ENCODE results near the gene SURF2.

The SURF2 gene

DNA sequence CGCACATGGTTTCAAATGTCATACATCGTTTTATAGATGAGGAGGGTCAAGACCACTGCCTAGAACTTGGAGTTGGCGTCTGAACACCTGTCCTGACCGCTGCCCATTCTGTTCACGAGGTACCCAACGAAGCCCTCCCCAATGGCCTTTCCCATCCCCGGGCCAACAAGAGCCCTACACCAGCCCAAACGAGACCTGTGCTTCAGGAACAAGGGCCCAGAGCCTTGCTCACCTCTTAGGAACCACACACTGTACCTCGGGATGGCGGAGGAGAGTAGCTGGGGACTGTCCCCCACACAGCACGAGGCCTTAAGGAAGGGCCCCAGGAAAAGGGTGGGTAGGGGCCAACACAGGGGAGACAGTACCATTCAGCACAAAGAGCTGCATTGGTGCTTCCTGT lies 23.3 kb upstream of the SURF2 start:
- TF ChIP-seq, protein P1, sequence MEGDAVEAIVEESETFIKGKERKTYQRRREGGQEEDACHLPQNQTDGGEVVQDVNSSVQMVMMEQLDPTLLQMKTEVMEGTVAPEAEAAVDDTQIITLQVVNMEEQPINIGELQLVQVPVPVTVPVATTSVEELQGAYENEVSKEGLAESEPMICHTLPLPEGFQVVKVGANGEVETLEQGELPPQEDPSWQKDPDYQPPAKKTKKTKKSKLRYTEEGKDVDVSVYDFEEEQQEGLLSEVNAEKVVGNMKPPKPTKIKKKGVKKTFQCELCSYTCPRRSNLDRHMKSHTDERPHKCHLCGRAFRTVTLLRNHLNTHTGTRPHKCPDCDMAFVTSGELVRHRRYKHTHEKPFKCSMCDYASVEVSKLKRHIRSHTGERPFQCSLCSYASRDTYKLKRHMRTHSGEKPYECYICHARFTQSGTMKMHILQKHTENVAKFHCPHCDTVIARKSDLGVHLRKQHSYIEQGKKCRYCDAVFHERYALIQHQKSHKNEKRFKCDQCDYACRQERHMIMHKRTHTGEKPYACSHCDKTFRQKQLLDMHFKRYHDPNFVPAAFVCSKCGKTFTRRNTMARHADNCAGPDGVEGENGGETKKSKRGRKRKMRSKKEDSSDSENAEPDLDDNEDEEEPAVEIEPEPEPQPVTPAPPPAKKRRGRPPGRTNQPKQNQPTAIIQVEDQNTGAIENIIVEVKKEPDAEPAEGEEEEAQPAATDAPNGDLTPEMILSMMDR (IDR thresholded peaks at IDR 0.05) = no peak

GRCh38 chr9:133333566-133333965 lies 22.8 kb upstream of the SURF2 start:
- TF ChIP-seq, protein P1 (IDR thresholded peaks at IDR 0.05) = no peak; the same call in 1 of the 2 replicates

DNA sequence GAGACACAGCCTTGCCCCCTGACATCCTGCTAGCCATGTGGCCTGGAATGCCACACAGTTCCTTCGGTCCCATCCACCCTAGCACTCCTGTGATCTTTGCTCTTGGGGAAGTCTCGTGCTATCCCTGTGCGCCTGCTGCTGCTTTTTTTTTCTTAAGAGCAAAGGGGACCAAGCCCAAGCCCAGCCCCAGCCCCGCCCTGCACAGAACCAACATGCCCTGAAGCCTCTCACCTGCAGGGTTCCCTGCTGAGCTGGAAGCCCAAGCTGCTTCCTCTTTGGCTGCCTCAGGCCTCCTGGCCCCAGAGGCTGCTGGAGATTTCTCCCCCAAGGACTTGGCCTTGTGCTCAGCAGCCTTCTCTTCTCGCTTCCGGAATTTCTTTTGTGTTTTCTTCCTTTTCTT lies 22.2 kb upstream of the SURF2 start:
- TF ChIP-seq, protein P1 (IDR thresholded peaks at IDR 0.05) = no peak

DNA sequence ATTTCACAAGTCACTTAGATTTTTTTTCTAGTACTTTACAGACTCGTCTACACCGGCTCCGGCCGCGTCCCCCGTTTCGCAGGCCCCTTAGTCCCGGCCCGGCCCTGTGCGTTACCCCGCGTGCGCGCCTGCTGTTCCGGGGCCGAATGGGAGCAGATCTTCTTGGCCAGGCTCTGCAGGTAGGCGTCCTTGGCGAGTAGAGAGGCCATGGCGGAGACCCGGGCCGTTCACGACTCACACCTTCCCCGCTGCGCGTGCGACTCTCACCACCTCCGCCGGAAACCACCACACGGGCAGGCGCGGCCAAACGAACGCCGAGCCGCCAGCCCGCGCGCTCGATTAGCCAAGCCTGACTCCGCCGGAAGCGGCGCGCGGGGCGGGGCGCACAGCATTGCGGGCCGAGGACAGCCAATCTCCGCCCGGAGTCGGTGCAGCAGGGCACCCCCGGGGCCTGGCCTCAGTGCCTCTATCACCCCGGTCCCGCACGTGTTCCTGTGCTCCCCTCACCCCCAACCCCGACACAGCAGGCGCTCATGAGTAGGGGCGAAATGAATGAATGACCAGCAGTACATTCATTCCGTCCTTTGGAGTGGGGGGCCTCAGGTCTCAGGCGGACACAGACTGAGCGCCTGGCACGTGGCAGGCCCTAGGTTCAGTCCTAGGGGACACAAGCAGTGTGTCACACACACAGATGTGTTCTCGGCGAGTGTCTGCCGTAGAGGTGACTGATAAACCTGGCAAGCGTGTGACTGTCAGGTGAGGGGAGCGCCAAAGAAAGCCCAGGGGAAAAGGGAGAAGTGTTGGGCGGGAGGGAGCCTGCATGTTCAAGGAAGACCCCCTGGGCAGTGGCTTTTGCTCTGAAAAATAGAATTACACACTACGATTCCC lies 20.2 kb upstream of the SURF2 start, which contains the start of gene SURF6:
Gene SURF6, minus strand, starts transcription at position 265 of the 888 bp plus-strand sequence. Its CDS starts 56 bp downstream, at position 209.
- TF ChIP-seq, protein P1 (IDR thresholded peaks at IDR 0.05) = no peak

GRCh38 chr9:133339641-133340040 lies 16.7 kb upstream of the SURF2 start:
- TF ChIP-seq, protein P1 (IDR thresholded peaks at IDR 0.05) = no peak

DNA sequence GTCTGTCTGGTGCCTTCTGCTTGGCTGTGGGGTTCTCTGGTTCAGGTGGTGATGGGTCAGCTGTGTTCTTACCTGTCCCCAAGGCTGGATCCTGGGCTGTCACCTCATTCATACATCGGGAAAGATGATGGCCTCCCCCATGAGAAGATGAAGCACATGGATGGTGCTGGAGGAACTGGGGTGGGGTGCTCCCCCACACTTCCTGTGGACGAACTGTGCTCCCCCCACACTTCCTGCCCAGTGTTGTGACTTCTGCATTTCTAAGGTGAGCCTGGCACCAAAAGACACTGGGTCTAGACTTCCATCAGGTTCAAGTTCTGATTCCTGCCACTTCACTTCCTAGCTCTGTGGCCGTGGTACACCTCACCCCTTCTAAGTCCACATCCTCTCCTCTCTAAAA lies 16.1 kb upstream of the SURF2 start:
- TF ChIP-seq, protein P1 (IDR thresholded peaks at IDR 0.05) = no peak

DNA sequence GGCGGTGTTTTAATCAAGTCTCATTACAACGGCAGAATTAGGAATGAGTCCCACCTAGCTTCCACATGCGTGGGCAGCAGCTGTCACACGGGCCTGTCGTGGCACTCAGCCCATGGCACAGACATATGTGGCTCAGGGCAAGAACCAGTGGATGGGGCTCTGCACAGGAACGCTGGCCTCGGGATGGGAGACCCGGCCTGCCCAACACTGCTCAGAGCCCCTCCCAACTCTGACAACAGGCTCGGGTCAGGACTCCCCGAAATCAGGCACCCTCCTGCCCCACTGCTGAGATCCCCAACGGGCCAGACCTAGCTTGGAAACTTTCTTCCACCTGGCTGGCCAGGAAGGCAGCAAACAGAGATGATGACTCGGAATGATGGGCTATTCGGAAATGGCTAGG lies 15.4 kb upstream of the SURF2 start:
- TF ChIP-seq, protein P1 (IDR thresholded peaks at IDR 0.05) = no peak

All from LNCAP (cell line).